GM19099 (cell line): Measurements from ENCODE around the gene CDC34.

ENCODE experiments used
- POLR2A ChIP-seq: IDR thresholded peaks from 3 replicates; pipeline ENCODE4 v1.6.1; 2011; ENCODE audit warnings: low read depth; ENCODE audit not compliant: insufficient read length; ENCODE audit errors: extremely low read depth

The CDC34 gene

GRCh38 chr19:590396-590745 is 58.8 kb downstream of the CDC34 start:
- TF ChIP-seq POLR2A = no peak

GRCh38 chr19:590750-591098 is 59.2 kb downstream of the CDC34 start:
- TF ChIP-seq POLR2A = no peak

DNA sequence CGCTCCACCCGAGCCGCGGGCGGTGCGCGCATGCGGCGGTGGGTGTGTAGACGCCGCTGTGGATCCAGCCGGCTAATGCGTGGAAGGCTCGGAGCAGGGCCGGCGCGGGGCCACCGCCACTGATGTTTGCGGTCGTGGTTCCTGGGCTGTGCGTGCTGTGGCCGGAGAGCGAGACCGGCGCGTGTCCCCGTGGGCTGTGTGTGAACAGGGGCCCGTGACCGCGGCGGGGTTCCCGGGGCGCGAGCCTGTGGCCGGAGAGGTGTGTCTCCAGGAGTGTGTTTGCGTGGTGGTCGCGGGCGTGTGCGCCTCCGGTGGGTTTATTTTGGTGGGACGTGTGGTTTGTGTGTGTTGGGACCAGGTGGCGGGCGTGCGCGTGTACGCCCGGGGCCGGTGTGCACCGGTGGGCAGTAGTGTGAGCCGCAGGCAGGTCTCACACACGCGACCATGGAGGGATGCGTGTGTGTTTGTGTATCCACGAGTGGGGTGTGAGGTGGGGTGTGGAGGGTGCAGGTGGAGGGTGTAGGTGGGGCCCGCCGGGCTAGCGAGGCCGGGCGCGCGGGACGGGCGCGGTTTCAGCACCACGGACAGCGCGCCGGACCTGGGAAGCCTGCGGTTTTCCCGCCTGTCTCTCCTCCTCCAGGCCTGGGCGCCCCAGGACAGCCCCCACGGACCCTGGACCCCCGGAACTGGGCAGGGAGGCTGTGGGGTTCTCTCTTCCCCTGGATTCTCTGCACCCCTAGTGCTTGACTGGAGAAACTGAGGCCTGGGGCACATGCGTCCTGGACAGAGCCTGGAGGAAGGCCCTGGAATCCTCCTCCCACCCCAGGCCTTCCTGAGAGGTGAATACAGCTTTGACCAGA is 59.8 kb downstream of the CDC34 start:
- no peak for TF ChIP-seq POLR2A
